Fibroblast of mammary gland (primary cell): Measurements from ENCODE around the gene TSC22D1.
A peak's percentile ranks its signal among the peaks of the same experiment; 100 is the strongest.
"Not testable (repeated sequence)": the region's sequence is repeated elsewhere in the genome, so short reads cannot be mapped to it uniquely, and the experiment has no call there.

Experiments used
- DNase-seq: peaks from one replicate; pipeline ENCODE4 v3.0.0-alpha.2; 2010; ENCODE audit warnings: low read depth
- H3K4me3 ChIP-seq: 2 replicates; pipeline ENCODE4 v1.5.1; 2011; ENCODE audit warnings: low read depth, mild to moderate bottlenecking, low read length, moderate library complexity; ENCODE audit not compliant: control insufficient read depth
- TF ChIP-seq, protein P1 (sequence below): conservative IDR thresholded peaks from 2 replicates; pipeline ENCODE4 v1.5.1; 2011; ENCODE audit warnings: low read depth, low read length, inconsistent platforms; ENCODE audit not compliant: control insufficient read depth, insufficient read depth

TSC22D1 gene

DNA sequence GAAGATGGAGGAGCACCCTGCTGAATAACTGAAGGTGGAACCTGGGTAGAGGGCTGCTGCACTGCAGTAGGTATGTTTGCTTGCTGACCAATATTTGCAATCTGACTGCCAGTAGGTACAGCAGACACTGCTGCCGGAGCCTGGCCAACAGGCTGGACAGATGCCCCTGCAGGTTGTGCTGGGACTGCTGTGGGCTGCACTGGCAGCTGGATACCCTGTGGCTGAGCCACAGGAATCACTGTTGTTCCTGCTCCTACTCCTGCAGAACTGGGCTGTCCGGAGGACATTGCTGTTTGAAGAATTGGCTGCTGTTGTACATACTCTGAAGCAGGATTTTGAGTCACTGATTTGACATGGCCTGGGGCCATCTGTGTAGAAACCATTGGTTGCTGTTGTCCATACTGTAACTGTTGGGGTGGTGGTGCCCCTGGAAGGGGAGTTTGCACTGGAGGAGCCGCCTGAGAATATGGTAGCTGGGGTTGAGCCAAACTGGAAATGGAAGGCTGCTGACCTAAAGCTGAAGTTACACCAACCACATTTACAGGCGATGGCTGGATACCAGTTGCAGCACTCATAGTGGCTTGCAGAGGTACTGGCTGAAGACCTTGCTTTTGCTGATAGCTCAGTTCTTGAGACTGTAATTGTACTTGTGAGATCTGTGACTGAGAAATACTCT, 2.2 kb downstream of the TSC22D1 start:
- TF ChIP-seq, protein P1, sequence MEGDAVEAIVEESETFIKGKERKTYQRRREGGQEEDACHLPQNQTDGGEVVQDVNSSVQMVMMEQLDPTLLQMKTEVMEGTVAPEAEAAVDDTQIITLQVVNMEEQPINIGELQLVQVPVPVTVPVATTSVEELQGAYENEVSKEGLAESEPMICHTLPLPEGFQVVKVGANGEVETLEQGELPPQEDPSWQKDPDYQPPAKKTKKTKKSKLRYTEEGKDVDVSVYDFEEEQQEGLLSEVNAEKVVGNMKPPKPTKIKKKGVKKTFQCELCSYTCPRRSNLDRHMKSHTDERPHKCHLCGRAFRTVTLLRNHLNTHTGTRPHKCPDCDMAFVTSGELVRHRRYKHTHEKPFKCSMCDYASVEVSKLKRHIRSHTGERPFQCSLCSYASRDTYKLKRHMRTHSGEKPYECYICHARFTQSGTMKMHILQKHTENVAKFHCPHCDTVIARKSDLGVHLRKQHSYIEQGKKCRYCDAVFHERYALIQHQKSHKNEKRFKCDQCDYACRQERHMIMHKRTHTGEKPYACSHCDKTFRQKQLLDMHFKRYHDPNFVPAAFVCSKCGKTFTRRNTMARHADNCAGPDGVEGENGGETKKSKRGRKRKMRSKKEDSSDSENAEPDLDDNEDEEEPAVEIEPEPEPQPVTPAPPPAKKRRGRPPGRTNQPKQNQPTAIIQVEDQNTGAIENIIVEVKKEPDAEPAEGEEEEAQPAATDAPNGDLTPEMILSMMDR = peak; percentile 46
- H3K4me3 ChIP-seq = no peak overlapping the region
- peak; percentile 46 for DNase-seq

DNA sequence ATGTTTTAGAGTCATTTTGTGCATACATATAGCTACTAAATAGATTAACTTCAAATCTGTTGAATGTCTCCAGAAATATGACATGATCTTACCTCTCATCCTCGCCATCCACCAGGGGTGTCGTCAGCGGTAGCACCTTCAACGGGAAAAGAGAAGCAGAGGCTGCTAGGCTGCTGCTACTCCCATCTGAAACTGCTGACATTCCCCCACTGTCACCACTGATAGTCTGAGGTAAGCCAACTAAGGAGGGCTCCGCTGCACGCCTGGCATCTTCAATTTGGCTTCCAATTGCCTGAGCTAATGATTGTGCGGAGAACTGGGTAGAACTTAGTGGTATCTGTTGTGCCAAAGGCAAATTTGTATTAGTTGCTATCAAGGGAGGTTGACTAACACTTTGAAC, 3.1 kb downstream of the TSC22D1 start:
- TF ChIP-seq, protein P1 = no peak
- no peak for DNase-seq
- no peak overlapping the region for H3K4me3 ChIP-seq

DNA sequence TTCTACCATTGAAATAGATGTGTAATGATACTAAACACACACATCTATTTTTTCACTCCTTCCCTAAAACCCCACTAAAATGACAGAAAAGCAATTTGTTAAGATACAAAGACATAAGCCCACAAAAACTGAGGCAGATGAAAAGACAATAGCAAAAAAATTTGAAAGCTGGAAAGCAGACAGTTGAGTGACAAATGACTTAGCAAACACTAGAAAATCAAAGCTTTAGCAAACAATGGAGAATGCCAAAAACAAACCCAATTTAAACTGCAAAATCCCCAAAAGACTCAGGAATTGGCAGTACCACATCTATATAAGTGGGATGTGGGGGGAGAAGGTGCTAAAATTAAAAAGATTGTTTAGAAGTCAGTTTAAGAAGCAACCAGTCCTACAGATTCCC, 9.5 kb downstream of the TSC22D1 start:
- H3K4me3 ChIP-seq = no peak overlapping the region
- DNase-seq = no peak
- TF ChIP-seq, protein P1 = no peak

DNA sequence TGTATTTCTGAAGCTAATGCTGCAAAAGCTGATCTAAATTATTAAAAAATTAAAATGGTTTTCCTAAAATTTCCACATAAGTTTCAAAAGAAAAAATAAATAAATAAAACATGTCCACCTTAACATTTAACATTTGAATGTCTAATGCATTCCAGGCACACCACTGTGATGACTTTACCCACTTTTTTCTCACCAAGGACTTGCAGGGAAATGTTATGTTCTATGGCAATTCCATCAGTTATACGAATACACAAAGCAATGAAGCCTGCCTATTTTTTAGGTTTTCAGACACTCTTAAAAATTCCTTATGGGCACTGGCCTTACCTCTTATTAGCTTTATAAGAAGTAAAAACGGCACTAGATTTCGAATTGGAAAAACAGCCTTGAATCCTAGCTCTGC, 10.2 kb downstream of the TSC22D1 start:
- no peak overlapping the region for H3K4me3 ChIP-seq
- DNase-seq = no peak
- TF ChIP-seq, protein P1 = no peak

DNA sequence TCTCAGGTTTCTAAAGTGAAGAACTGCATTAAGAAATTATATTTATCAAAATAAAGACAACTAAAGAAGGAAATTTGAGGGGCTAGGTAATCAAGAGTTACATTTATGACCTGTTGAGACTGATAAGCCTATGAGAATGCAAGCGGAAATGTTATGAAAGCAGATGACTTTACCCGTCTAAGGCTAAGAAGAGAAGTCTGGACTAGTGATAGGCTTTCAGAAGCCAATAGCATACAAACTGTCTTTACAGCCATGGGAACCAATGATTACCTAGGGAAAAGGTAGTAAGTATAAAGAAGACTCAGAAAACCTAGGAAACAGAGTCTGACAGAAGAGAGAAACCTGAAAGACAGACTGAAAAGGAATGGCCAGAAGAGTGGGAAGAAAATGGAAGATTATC, 11.2 kb downstream of the TSC22D1 start:
- DNase-seq = no peak
- H3K4me3 ChIP-seq = no peak overlapping the region
- TF ChIP-seq, protein P1 = no peak

DNA sequence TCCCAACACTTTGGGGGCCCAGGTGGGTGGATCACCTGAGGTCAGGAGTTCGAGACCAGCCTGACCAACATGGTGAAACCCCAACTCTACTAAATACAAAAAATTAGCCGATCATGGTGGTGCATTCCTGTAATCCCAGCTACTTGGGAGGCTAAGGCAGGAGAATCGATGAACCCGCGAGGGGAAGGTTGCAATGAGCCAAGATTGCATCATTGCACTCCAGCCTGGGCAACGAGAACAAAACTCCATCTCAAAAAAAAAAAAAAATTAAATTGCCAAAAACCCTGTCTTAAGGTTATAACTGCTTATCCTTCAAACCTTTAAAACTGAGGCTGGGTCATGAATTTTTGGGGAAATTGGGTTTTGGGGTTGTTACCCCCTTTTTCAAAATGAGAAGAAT, 13.3 kb downstream of the TSC22D1 start:
- DNase-seq, H3K4me3 ChIP-seq: not testable (repeated sequence)

DNA sequence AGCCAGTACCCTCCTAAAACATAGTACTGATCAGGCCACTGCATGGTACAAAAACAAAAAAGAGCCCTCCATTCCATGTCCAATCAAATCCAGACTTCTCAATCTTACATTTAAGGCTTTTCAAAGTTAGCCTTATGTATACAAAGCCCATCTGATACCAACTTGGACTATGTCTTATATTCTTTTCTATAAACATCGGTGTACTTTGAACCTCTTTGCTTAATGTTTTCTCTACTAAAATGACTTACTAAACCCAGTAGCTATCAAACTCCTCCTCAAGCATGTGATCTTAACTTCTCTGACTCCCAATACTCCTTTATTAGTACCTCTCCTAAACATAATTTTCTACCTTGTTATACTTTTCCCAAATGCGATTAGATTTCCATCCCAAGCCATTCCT, 14.8 kb downstream of the TSC22D1 start:
- H3K4me3 ChIP-seq = no peak overlapping the region
- TF ChIP-seq, protein P1 = no peak
- DNase-seq = no peak
